ENCODE data around the gene KLK3.
"Not testable (repeated sequence)": the region's sequence is repeated elsewhere in the genome, so short reads cannot be mapped to it uniquely, and the experiment has no call there.

Gene KLK3

GRCh38 chr19:50882188-50882587 lies 27.5 kb downstream of the KLK3 start:
- Histone ChIP-seq H2AFZ (ENCODE audit: low read depth, low read length) (no peak overlapping the region), H3K9me3 (ENCODE audit: low read length) (no peaks in the 10 kb centered on the region), H3K27me3 (ENCODE audit: insufficient read depth, low read length) (peaks cover 15% of the 10 kb centered on the region), H3K4me1 (ENCODE audit: insufficient read depth, low read length) (no peaks in the 10 kb centered on the region), H3K4me3 (ENCODE audit: low read length) (no peak overlapping the region), H3K36me3 (ENCODE audit: insufficient read depth, low read length) (no peaks in the 10 kb centered on the region)

GRCh38 chr19:50889638-50890037 lies 34.9 kb downstream of the KLK3 start:
- Histone ChIP-seq H2AFZ (ENCODE audit: low read depth, low read length) (no peak overlapping the region), H3K27me3 (ENCODE audit: insufficient read depth, low read length) (peaks cover 12% of the 10 kb centered on the region), H3K4me1 (ENCODE audit: insufficient read depth, low read length) (no peaks in the 10 kb centered on the region), H3K36me3 (ENCODE audit: insufficient read depth, low read length) (no peaks in the 10 kb centered on the region), H3K4me3 (ENCODE audit: low read length) (no peak overlapping the region), H3K9me3 (ENCODE audit: low read length) (no peaks in the 10 kb centered on the region)

- no peaks in the 10 kb centered on the region for H3K36me3 ChIP-seq (ENCODE audit: insufficient read depth, low read length)
- no peak overlapping the region for H3K4me3 ChIP-seq (ENCODE audit: low read length)
- no peaks in the 10 kb centered on the region for H3K4me1 ChIP-seq (ENCODE audit: insufficient read depth, low read length)
- H2AFZ ChIP-seq (ENCODE audit: low read depth, low read length) = no peak overlapping the region
- H3K27me3 ChIP-seq (ENCODE audit: insufficient read depth, low read length) = peaks cover 9% of the 10 kb centered on the region
- no peaks in the 10 kb centered on the region for H3K9me3 ChIP-seq (ENCODE audit: low read length)
Measured at GRCh38 chr19:50890422-50891252, 35.9 kb downstream of the KLK3 start.

- Histone ChIP-seq H3K36me3 (ENCODE audit: insufficient read depth, low read length) (no peaks in the 10 kb centered on the region), H3K27me3 (ENCODE audit: insufficient read depth, low read length) (peaks cover 9% of the 10 kb centered on the region), H3K9me3 (ENCODE audit: low read length) (no peaks in the 10 kb centered on the region), H3K4me3 (ENCODE audit: low read length) (no peak overlapping the region), H2AFZ (ENCODE audit: low read depth, low read length) (no peak overlapping the region), H3K4me1 (ENCODE audit: insufficient read depth, low read length) (no peaks in the 10 kb centered on the region)
Measured at GRCh38 chr19:50891253-50891625, 36.5 kb downstream of the KLK3 start.

- H3K9me3 ChIP-seq (ENCODE audit: low read length) = no peaks in the 10 kb centered on the region
- H2AFZ ChIP-seq (ENCODE audit: low read depth, low read length) = no peak overlapping the region
- H3K4me3 ChIP-seq (ENCODE audit: low read length) = no peak overlapping the region
- H3K36me3 ChIP-seq (ENCODE audit: insufficient read depth, low read length) = no peaks in the 10 kb centered on the region
- H3K4me1 ChIP-seq (ENCODE audit: insufficient read depth, low read length) = no peaks in the 10 kb centered on the region
- peaks cover 7% of the 10 kb centered on the region for H3K27me3 ChIP-seq (ENCODE audit: insufficient read depth, low read length)
Measured at GRCh38 chr19:50893047-50893736, 38.5 kb downstream of the KLK3 start.

GRCh38 chr19:50894478-50895356 lies 40.0 kb downstream of the KLK3 start:
- Histone ChIP-seq H3K36me3 (ENCODE audit: insufficient read depth, low read length) (no peaks in the 10 kb centered on the region), H3K9me3 (ENCODE audit: low read length) (no peaks in the 10 kb centered on the region), H2AFZ (ENCODE audit: low read depth, low read length) (no peak overlapping the region), H3K27me3 (ENCODE audit: insufficient read depth, low read length) (peaks cover 2% of the 10 kb centered on the region), H3K4me1 (ENCODE audit: insufficient read depth, low read length) (no peaks in the 10 kb centered on the region), H3K4me3 (ENCODE audit: low read length) (no peak overlapping the region)

- H3K27me3 ChIP-seq (ENCODE audit: insufficient read depth, low read length); H3K36me3 ChIP-seq (ENCODE audit: insufficient read depth, low read length); H2AFZ ChIP-seq (ENCODE audit: low read depth, low read length): not testable (repeated sequence)
Measured at GRCh38 chr19:50896089-50896590, 41.4 kb downstream of the KLK3 start.

GRCh38 chr19:50896591-50897190 lies 42.0 kb downstream of the KLK3 start:
- Histone ChIP-seq H3K4me1 (ENCODE audit: insufficient read depth, low read length) (no peaks in the 10 kb centered on the region), H3K36me3 (ENCODE audit: insufficient read depth, low read length) (no peaks in the 10 kb centered on the region), H3K27me3 (ENCODE audit: insufficient read depth, low read length) (no peaks in the 10 kb centered on the region), H3K4me3 (ENCODE audit: low read length) (no peak overlapping the region), H3K9me3 (ENCODE audit: low read length) (no peaks in the 10 kb centered on the region), H2AFZ (ENCODE audit: low read depth, low read length) (no peak overlapping the region)

More at GRCh38 chr19:50896089-50896590, 41.4 kb downstream of the KLK3 start:
- H3K4me1 ChIP-seq (ENCODE audit: insufficient read depth, low read length); H3K4me3 ChIP-seq (ENCODE audit: low read length); H3K9me3 ChIP-seq (ENCODE audit: low read length): not testable (repeated sequence)

GRCh38 chr19:50897191-50897607 lies 42.5 kb downstream of the KLK3 start:
- no peaks in the 10 kb centered on the region for H3K9me3 ChIP-seq (ENCODE audit: low read length)
- H3K27me3 ChIP-seq (ENCODE audit: insufficient read depth, low read length) = no peaks in the 10 kb centered on the region
- no peak overlapping the region for H2AFZ ChIP-seq (ENCODE audit: low read depth, low read length)
- H3K4me1 ChIP-seq (ENCODE audit: insufficient read depth, low read length) = no peaks in the 10 kb centered on the region
- no peaks in the 10 kb centered on the region for H3K36me3 ChIP-seq (ENCODE audit: insufficient read depth, low read length)
- H3K4me3 ChIP-seq (ENCODE audit: low read length) = no peak overlapping the region

- Histone ChIP-seq H3K9me3 (ENCODE audit: low read length) (no peaks in the 10 kb centered on the region), H3K4me3 (ENCODE audit: low read length) (no peak overlapping the region), H3K36me3 (ENCODE audit: insufficient read depth, low read length) (no peaks in the 10 kb centered on the region), H3K27me3 (ENCODE audit: insufficient read depth, low read length) (no peaks in the 10 kb centered on the region), H3K4me1 (ENCODE audit: insufficient read depth, low read length) (no peaks in the 10 kb centered on the region), H2AFZ (ENCODE audit: low read depth, low read length) (no peak overlapping the region)
Measured at GRCh38 chr19:50897612-50898011, 42.9 kb downstream of the KLK3 start.

GRCh38 chr19:50898018-50898417 lies 43.3 kb downstream of the KLK3 start:
- no peaks in the 10 kb centered on the region for H3K4me1 ChIP-seq (ENCODE audit: insufficient read depth, low read length)
- H3K36me3 ChIP-seq (ENCODE audit: insufficient read depth, low read length) = no peaks in the 10 kb centered on the region
- no peaks in the 10 kb centered on the region for H3K9me3 ChIP-seq (ENCODE audit: low read length)
- no peak overlapping the region for H2AFZ ChIP-seq (ENCODE audit: low read depth, low read length)
- no peak overlapping the region for H3K4me3 ChIP-seq (ENCODE audit: low read length)
- H3K27me3 ChIP-seq (ENCODE audit: insufficient read depth, low read length) = no peaks in the 10 kb centered on the region

- H3K4me1 ChIP-seq (ENCODE audit: insufficient read depth, low read length) = no peaks in the 10 kb centered on the region
- H3K9me3 ChIP-seq (ENCODE audit: low read length) = no peaks in the 10 kb centered on the region
- H2AFZ ChIP-seq (ENCODE audit: low read depth, low read length) = no peak overlapping the region
- no peaks in the 10 kb centered on the region for H3K27me3 ChIP-seq (ENCODE audit: insufficient read depth, low read length)
- no peak overlapping the region for H3K4me3 ChIP-seq (ENCODE audit: low read length)
- H3K36me3 ChIP-seq (ENCODE audit: insufficient read depth, low read length) = no peaks in the 10 kb centered on the region
Measured at GRCh38 chr19:50899569-50899968, 44.9 kb downstream of the KLK3 start.

Measured in neuron (in vitro differentiated cells).